Ovary (tissue), 3 donors: Measurements from ENCODE around the gene ANXA4.

Experiments used
- CTCF ChIP-seq, 3 donors: fragments of 450-650 bp in 2 of 3; fragments of 200-600 bp in 1 of 3; IDR thresholded peaks; one replicate each; pipeline versions ENCODE4 v1.5.1 to v1.8.0; 2016 to 2022; ENCODE audit warnings: antibody characterized with exemption in 3 of 3, mild to moderate bottlenecking in 1 of 3
- POLR2A ChIP-seq: fragments of 450-650 bp; IDR thresholded peaks from one replicate; pipeline ENCODE4 v1.6.1; 2017; ENCODE audit warnings: antibody characterized with exemption, mild to moderate bottlenecking, moderate library complexity
- donor health status: DM: no; HTN: no; CAD: no.

GRCh38 chr2:69804416-69804815 is 62.5 kb downstream of the ANXA4 start:
- TF ChIP-seq CTCF (IDR thresholded peaks at IDR 0.05) (no peak), POLR2A (no peak)
